Upper lobe of left lung (tissue), 4 donors: Measurements from ENCODE around the gene HERC2.

ENCODE experiments used
- CTCF ChIP-seq, 6 experiments: fragments of 450-650 bp in 4 of 6; fragments of 200-600 bp in 2 of 6; sonication (generic) in 2 of 6; IDR thresholded peaks; one replicate each; pipeline ENCODE4 v1.5.1; 2016 to 2019; ENCODE audit warnings: antibody characterized with exemption in 6 of 6
- POLR2AphosphoS5 ChIP-seq, 2 donors: sonication (generic); formaldehyde crosslinking; IDR thresholded peaks; one replicate each; pipeline ENCODE4 v1.5.1; 2017; ENCODE audit warnings: antibody characterized with exemption in 2 of 2

- TF ChIP-seq POLR2AphosphoS5 (IDR thresholded peaks at IDR 0.05) (no peak), CTCF (IDR thresholded peaks at IDR 0.05) (no peak)
These were observed 230.7 kb downstream of the HERC2 start for GRCh38 chr15:28091313-28091712.
